OCI-LY3 (cell line): Measurements from ENCODE around the gene ADGRG6.

Experiments used
- H2AFZ ChIP-seq: fragments of 200-600, 300-600 bp; shearing (Covaris generic); 2 replicates; pipeline ENCODE4 v1.6.0; 2014; ENCODE audit warnings: antibody characterized with exemption, low read depth, low read length
- H3K27ac ChIP-seq: fragments of 200-600, 300-600 bp; sonication (generic); 2 replicates; pipeline ENCODE4 v1.5.1; 2014; ENCODE audit warnings: mild to moderate bottlenecking, low read length, moderate library complexity, mixed read lengths
- H3K27me3 ChIP-seq: fragments of 200-600, 300-600 bp; sonication (generic); 2 replicates; pipeline ENCODE4 v1.6.1; 2014; ENCODE audit warnings: low read depth, low read length, mixed read lengths
- H3K36me3 ChIP-seq: fragments of 200-600, 300-600 bp; sonication (generic); replicated peaks from 2 replicates; pipeline ENCODE3; 2014; ENCODE audit warnings: low read depth, low read length, mixed read lengths
- H3K4me1 ChIP-seq: fragments of 300-600, 200-600 bp; sonication (generic); 2 replicates; pipeline ENCODE4 v1.6.1; 2014; ENCODE audit warnings: low read length, mixed read lengths
- H3K4me2 ChIP-seq: fragments of 200-600, 300-600 bp; sonication (generic); 2 replicates; pipeline ENCODE4 v1.6.1; 2014; ENCODE audit warnings: low read length, mixed read lengths
- H3K4me3 ChIP-seq: fragments of 300-600, 200-600 bp; sonication (generic); 2 replicates; pipeline ENCODE4 v1.5.1; 2014; ENCODE audit warnings: antibody characterized with exemption, mild to moderate bottlenecking, low read length, moderate library complexity
- H3K79me2 ChIP-seq: fragments of 300-600, 200-600 bp; shearing (Covaris generic); 2 replicates; pipeline ENCODE4 v1.6.1; 2014; ENCODE audit warnings: mild to moderate bottlenecking, low read length, mixed read lengths
- H3K9ac ChIP-seq: fragments of 300-600, 200-600 bp; shearing (Covaris generic); 2 replicates; pipeline ENCODE4 v1.6.0; 2014; ENCODE audit warnings: mild to moderate bottlenecking, low read length, moderate library complexity
- H3K9me3 ChIP-seq: fragments of 200-600, 300-600 bp; shearing (Covaris generic); 2 replicates; pipeline ENCODE4 v1.6.1; 2014; ENCODE audit warnings: low read length, mixed read lengths; ENCODE audit not compliant: insufficient read depth
- H4K20me1 ChIP-seq: fragments of 200-600, 300-600 bp; sonication (generic); 2 replicates; pipeline ENCODE4 v1.6.1; 2016; ENCODE audit warnings: low read length, mixed read lengths; ENCODE audit not compliant: insufficient read depth
- CTCF ChIP-seq: fragments of 200-600, 300-600 bp; sonication (generic); IDR thresholded peaks from 2 replicates; pipeline ENCODE4 v1.5.1; 2014; ENCODE audit warnings: antibody characterized with exemption, low read length, low read depth
- EZH2phosphoT487 ChIP-seq: fragments of 200-600 bp; shearing (Covaris generic); IDR thresholded peaks from 2 replicates; pipeline ENCODE4 v1.6.1; 2018; ENCODE audit warnings: antibody characterized with exemption, mixed run types, low read depth

The ADGRG6 gene

GRCh38 chr6:142321451-142321850 lies 19.6 kb downstream of the ADGRG6 start:
- Histone ChIP-seq H3K9ac (no peak overlapping the region), H3K36me3 (no peaks in the 10 kb centered on the region), H3K27me3 (no peaks in the 10 kb centered on the region), H4K20me1 (no peaks in the 10 kb centered on the region), H3K79me2 (no peaks in the 10 kb centered on the region), H3K27ac (no peak overlapping the region), H2AFZ (no peak overlapping the region), H3K4me1 (no peaks in the 10 kb centered on the region), H3K9me3 (no peaks in the 10 kb centered on the region), H3K4me3 (no peak overlapping the region), H3K4me2 (no peak overlapping the region)
- no peak for TF ChIP-seq CTCF
- TF ChIP-seq EZH2phosphoT487: no peak

GRCh38 chr6:142322066-142322465 lies 20.3 kb downstream of the ADGRG6 start:
- Histone ChIP-seq H4K20me1 (no peaks in the 10 kb centered on the region), H3K9me3 (no peaks in the 10 kb centered on the region), H3K79me2 (no peaks in the 10 kb centered on the region), H3K36me3 (no peaks in the 10 kb centered on the region), H3K4me1 (no peaks in the 10 kb centered on the region), H3K27ac (no peak overlapping the region), H2AFZ (no peak overlapping the region), H3K27me3 (no peaks in the 10 kb centered on the region), H3K4me3 (no peak overlapping the region), H3K9ac (no peak overlapping the region), H3K4me2 (no peak overlapping the region)
- TF ChIP-seq EZH2phosphoT487: no peak
- no peak for TF ChIP-seq CTCF

- TF ChIP-seq CTCF (no peak), EZH2phosphoT487 (no peak)
- no peak overlapping the region for H2AFZ ChIP-seq
- H3K79me2 ChIP-seq: no peaks in the 10 kb centered on the region
- H3K4me1 ChIP-seq: no peaks in the 10 kb centered on the region
- H3K27me3 ChIP-seq: no peaks in the 10 kb centered on the region
- no peak overlapping the region for H3K4me2 ChIP-seq
- no peaks in the 10 kb centered on the region for H4K20me1 ChIP-seq
- no peaks in the 10 kb centered on the region for H3K36me3 ChIP-seq
- no peak overlapping the region for H3K4me3 ChIP-seq
- H3K27ac ChIP-seq: no peak overlapping the region
- no peak overlapping the region for H3K9ac ChIP-seq
- no peaks in the 10 kb centered on the region for H3K9me3 ChIP-seq
These were observed 20.8 kb downstream of the ADGRG6 start for GRCh38 chr6:142322504-142323198.

GRCh38 chr6:142323377-142323776 lies 21.6 kb downstream of the ADGRG6 start:
- H2AFZ ChIP-seq: no peak overlapping the region
- no peaks in the 10 kb centered on the region for H3K27me3 ChIP-seq
- H3K4me1 ChIP-seq: no peaks in the 10 kb centered on the region
- H3K9ac ChIP-seq: no peak overlapping the region
- H3K9me3 ChIP-seq: no peaks in the 10 kb centered on the region
- no peak overlapping the region for H3K27ac ChIP-seq
- no peak overlapping the region for H3K4me2 ChIP-seq
- TF ChIP-seq CTCF: no peak
- no peak for TF ChIP-seq EZH2phosphoT487
- no peak overlapping the region for H3K4me3 ChIP-seq
- H3K36me3 ChIP-seq: no peaks in the 10 kb centered on the region
- no peaks in the 10 kb centered on the region for H3K79me2 ChIP-seq
- H4K20me1 ChIP-seq: no peaks in the 10 kb centered on the region
